B cell (primary cell): ENCODE results near the gene AOPEP. TPM values are rescaled to one million over a fixed set of nuclear protein-coding genes. Genes with fewer than 3 reads are reported as not detected.

Experiments used
- ATAC-seq: fragments of 200-7000 bp; cut with Tn5 transposase; one replicate; pipeline ENCODE4 v1.10.0; 2021; ENCODE audit warnings: low read depth, mild to moderate bottlenecking, moderate number of reproducible peaks, moderate library complexity
- CTCF ChIA-PET: fragments of 350-600 bp; sonication (Branson Sonifier 250); formaldehyde crosslinking; loops from one replicate; lab custom pipeline; 2021; ENCODE audit warnings: antibody characterized with exemption, inconsistent platforms; lab: Charles Lee
- POLR2A ChIA-PET: fragments of 350-600 bp; sonication (Branson Sonifier 250); formaldehyde crosslinking; loops from one replicate; lab custom pipeline; 2021; ENCODE audit warnings: antibody characterized with exemption; lab: Charles Lee
- DNase-seq: peaks from one replicate; pipeline ENCODE4 v3.0.0; 2013
- H2AFZ ChIP-seq: 2 replicates; pipeline ENCODE4 v1.6.1; 2012; ENCODE audit warnings: mild to moderate bottlenecking, low read depth, low read length; ENCODE audit not compliant: insufficient read depth, poor library complexity, severe bottlenecking
- H3K27ac ChIP-seq, 2 donors: 1 replicate in 1 of 2; 2 replicates in 1 of 2; pipeline ENCODE4 v1.5.1; 2012 to 2013; ENCODE audit warnings: low read length in 2 of 2, mild to moderate bottlenecking in 2 of 2, moderate library complexity in 1 of 2
- H3K27me3 ChIP-seq, 4 experiments: fragments of 200-600 bp in 1 of 4; sonication (generic) in 1 of 4; replicated peaks in 1 of 4; 1 replicate in 2 of 4; 2 replicates in 2 of 4; pipeline versions ENCODE4 v1.6.1 to v1.7.0; 2013 to 2016; ENCODE audit warnings: low read length in 3 of 4, mild to moderate bottlenecking in 2 of 4, mixed read lengths in 1 of 4, moderate library complexity in 1 of 4; ENCODE audit not compliant: insufficient read depth in 4 of 4, control insufficient read depth in 3 of 4; ENCODE audit errors: control extremely low read depth in 1 of 4
- H3K36me3 ChIP-seq, 2 experiments: replicated peaks in 1 of 2; 1 replicate in 1 of 2; 2 replicates in 1 of 2; pipeline versions ENCODE4 v1.6.1 to v1.7.1; 2013; ENCODE audit warnings: low read length in 1 of 2; ENCODE audit not compliant: insufficient read depth in 2 of 2, control insufficient read depth in 1 of 2; ENCODE audit errors: control extremely low read depth in 1 of 2, extremely low read depth in 1 of 2
- H3K4me1 ChIP-seq, 2 donors: fragments of 200-600 bp in 1 of 2; sonication (generic) in 1 of 2; 1 replicate in 1 of 2; 2 replicates in 1 of 2; pipeline versions ENCODE4 v1.5.1 to v1.6.1; 2013 to 2017; ENCODE audit warnings: low read length in 2 of 2; ENCODE audit not compliant: control insufficient read depth in 2 of 2, insufficient read depth in 2 of 2
- H3K4me2 ChIP-seq: replicated peaks from 2 replicates; pipeline ENCODE3; 2012; ENCODE audit warnings: mild to moderate bottlenecking, low read depth, low read length; ENCODE audit not compliant: poor library complexity, severe bottlenecking
- H3K4me3 ChIP-seq, 5 experiments: fragments of 200-600 bp in 1 of 5; sonication (generic) in 1 of 5; 1 replicate in 3 of 5; 2 replicates in 2 of 5; pipeline versions ENCODE4 v1.5.1 to v1.7.0; 2011 to 2016; ENCODE audit warnings: low read length in 4 of 5, mild to moderate bottlenecking in 4 of 5, low read depth in 2 of 5, control low read depth in 1 of 5, moderate library complexity in 1 of 5; ENCODE audit not compliant: insufficient read depth in 1 of 5; ENCODE audit errors: control extremely low read depth in 1 of 5, extremely low read depth in 1 of 5
- H3K79me2 ChIP-seq: fragments of 200-600 bp; sonication (generic); one replicate; pipeline ENCODE4 v1.6.0; 2016; ENCODE audit warnings: low read length; ENCODE audit not compliant: control insufficient read depth, insufficient read depth
- H3K9ac ChIP-seq: fragments of 200-600 bp; sonication (generic); 2 replicates; pipeline ENCODE4 v1.6.1; 2017; ENCODE audit warnings: mild to moderate bottlenecking, low read length, moderate library complexity
- H3K9me3 ChIP-seq, 3 donors: one replicate each; pipeline versions ENCODE4 v1.6.1 to v1.7.1; 2013; ENCODE audit warnings: low read length in 2 of 3; ENCODE audit not compliant: control insufficient read depth in 2 of 3, insufficient read depth in 1 of 3; ENCODE audit errors: control extremely low read depth in 1 of 3
- H4K20me1 ChIP-seq: 2 replicates; pipeline ENCODE4 v1.6.0; 2012; ENCODE audit warnings: mild to moderate bottlenecking, low read length; ENCODE audit not compliant: insufficient read depth, control insufficient read depth, poor library complexity, severe bottlenecking
- H3K27ac Mint-ChIP-seq: one replicate; pipeline ENCODE4 v1.8.0; 2021; ENCODE audit warnings: mixed read lengths
- H3K27me3 Mint-ChIP-seq: one replicate; pipeline ENCODE4 v1.8.0; 2021; ENCODE audit warnings: mixed read lengths
- H3K4me1 Mint-ChIP-seq: one replicate; pipeline ENCODE4 v1.8.0; 2021; ENCODE audit warnings: mixed read lengths
- H3K4me3 Mint-ChIP-seq: one replicate; pipeline ENCODE4 v1.8.0; 2021; ENCODE audit warnings: mixed read lengths
- H3K9me3 Mint-ChIP-seq: one replicate; pipeline ENCODE4 v1.8.0; 2022; ENCODE audit warnings: mixed read lengths; ENCODE audit not compliant: insufficient read depth
- EZH2 ChIP-seq: IDR thresholded peaks from 2 replicates; pipeline ENCODE4 v1.6.1; 2012; ENCODE audit warnings: borderline replicate concordance, low read depth, mild to moderate bottlenecking, moderate library complexity, low read length; ENCODE audit not compliant: insufficient read depth, poor library complexity, severe bottlenecking
- WGBS: methylation state at CpG from one replicate; pipeline ENCODE4 v1.1.5; 2013; ENCODE audit warnings: missing lambda C conversion rate; ENCODE audit not compliant: insufficient coverage; 5-methylcytosine and 5-hydroxymethylcytosine counted together
- intact Hi-C: fragments of 100-400 bp; cut with micrococcal nuclease; formaldehyde crosslinking; loops from one replicate; pipeline ENCODE4 v1.10.0; 2022
- polyA plus RNA-seq: library from polyadenylated mRNA; depleted of rRNA; stranded (reverse); fragments of >200 nt; gene quantifications from 2 replicates; pipeline ENCODE4 v1.2.3, GENCODE V29; 2012
- total RNA-seq, 2 donors: library from RNA; stranded (reverse); fragments of 120-200 nt in 1 of 2; gene quantifications; 1 replicate in 1 of 2; 2 replicates in 1 of 2; pipeline versions ENCODE4 v1.2.3 to v1.2.4, GENCODE V29; 2013 to 2022
- TF ChIP-seq, protein P1 (sequence below): fragments of 200-600 bp; IDR thresholded peaks from one replicate; pipeline ENCODE4 v1.8.0; 2022; ENCODE audit warnings: antibody characterized with exemption, mild to moderate bottlenecking

The AOPEP gene
- total and polyA plus RNA-seq, 2 donors (not counting 1 experiment from before 2014, with no cell fraction given) = 5.1 to 35.8 TPM

GRCh38 chr9:94705162-94705702 lies 21.3 kb upstream of the AOPEP start:
- Mint-ChIP-seq H3K9me3 (no peaks in the 10 kb centered on the region), H3K4me3 (no peak overlapping the region), H3K27me3 (peaks cover 22% of the 10 kb centered on the region), H3K27ac (no peak overlapping the region), H3K4me1 (no peaks in the 10 kb centered on the region)
- Histone ChIP-seq H3K4me1 (no peaks in the 10 kb centered on the region), H3K4me3 (no peak overlapping the region), H3K79me2 (no peaks in the 10 kb centered on the region), H2AFZ (no peak overlapping the region), H4K20me1 (no peaks in the 10 kb centered on the region), H3K4me2 (no peak overlapping the region), H3K27me3 (peaks cover 0 to 9% (median 2%) of the 10 kb centered on the region in 4 experiments), H3K27ac (no peak overlapping the region), H3K9me3 (no peaks in the 10 kb centered on the region), H3K9ac (no peak overlapping the region), H3K36me3 (no peaks in the 10 kb centered on the region)
- intact Hi-C loops = no loop called here
- no peak for DNase-seq
- ChIA-PET CTCF (interaction anchor here (0.6 to 1.1 kb wide), 2 partner anchors 15 to 24 kb away, joined by 3 to 4 read pairs; no protein-coding TSS in a partner anchor), POLR2A (no interaction called here)
- TF ChIP-seq EZH2 = no peak
- TF ChIP-seq, protein P1, sequence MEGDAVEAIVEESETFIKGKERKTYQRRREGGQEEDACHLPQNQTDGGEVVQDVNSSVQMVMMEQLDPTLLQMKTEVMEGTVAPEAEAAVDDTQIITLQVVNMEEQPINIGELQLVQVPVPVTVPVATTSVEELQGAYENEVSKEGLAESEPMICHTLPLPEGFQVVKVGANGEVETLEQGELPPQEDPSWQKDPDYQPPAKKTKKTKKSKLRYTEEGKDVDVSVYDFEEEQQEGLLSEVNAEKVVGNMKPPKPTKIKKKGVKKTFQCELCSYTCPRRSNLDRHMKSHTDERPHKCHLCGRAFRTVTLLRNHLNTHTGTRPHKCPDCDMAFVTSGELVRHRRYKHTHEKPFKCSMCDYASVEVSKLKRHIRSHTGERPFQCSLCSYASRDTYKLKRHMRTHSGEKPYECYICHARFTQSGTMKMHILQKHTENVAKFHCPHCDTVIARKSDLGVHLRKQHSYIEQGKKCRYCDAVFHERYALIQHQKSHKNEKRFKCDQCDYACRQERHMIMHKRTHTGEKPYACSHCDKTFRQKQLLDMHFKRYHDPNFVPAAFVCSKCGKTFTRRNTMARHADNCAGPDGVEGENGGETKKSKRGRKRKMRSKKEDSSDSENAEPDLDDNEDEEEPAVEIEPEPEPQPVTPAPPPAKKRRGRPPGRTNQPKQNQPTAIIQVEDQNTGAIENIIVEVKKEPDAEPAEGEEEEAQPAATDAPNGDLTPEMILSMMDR = no peak
- ATAC-seq = no peak
- 83% methylated on average over 1 of the region's 7 CpGs for WGBS

- no peaks in the 10 kb centered on the region for H3K79me2 ChIP-seq
- no peak overlapping the region for H3K27ac ChIP-seq
- H3K9ac ChIP-seq = no peak overlapping the region
- no peak overlapping the region for H3K4me2 ChIP-seq
- no peak for ATAC-seq
- intact Hi-C loops = no loop called here
- Mint-ChIP-seq H3K4me1 (no peaks in the 10 kb centered on the region), H3K4me3 (no peak overlapping the region), H3K27me3 (peaks cover 25% of the 10 kb centered on the region), H3K9me3 (no peaks in the 10 kb centered on the region), H3K27ac (no peak overlapping the region)
- no peaks in the 10 kb centered on the region for H3K9me3 ChIP-seq
- peaks cover 0 to 5% (median 2%) of the 10 kb centered on the region in 4 experiments for H3K27me3 ChIP-seq
- no peak overlapping the region for H3K4me3 ChIP-seq
- ChIA-PET POLR2A (interaction anchor here (0.7 kb wide), 1 partner anchor 262 kb away, joined by 5 read pairs; no protein-coding TSS in a partner anchor), CTCF (interaction anchor here (1.5 kb wide), 1 partner anchor 25 kb away, joined by 3 read pairs; no protein-coding TSS in a partner anchor)
- TF ChIP-seq EZH2 = no peak
- TF ChIP-seq, protein P1 = no peak
- WGBS = 100% methylated on average over 3 of the region's 5 CpGs
- no peak for DNase-seq
- H3K36me3 ChIP-seq = no peaks in the 10 kb centered on the region
- H3K4me1 ChIP-seq = no peaks in the 10 kb centered on the region
- H4K20me1 ChIP-seq = no peaks in the 10 kb centered on the region
- H2AFZ ChIP-seq = no peak overlapping the region
Measured at GRCh38 chr9:94706922-94707321, 19.6 kb upstream of the AOPEP start.
